Neural progenitor cell (in vitro differentiated cells): Measurements from ENCODE around the gene CCDC68. TPM values are rescaled to one million over a fixed set of nuclear protein-coding genes. Genes with fewer than 3 reads are reported as not detected.

ENCODE experiments used
- DNase-seq: peaks from one replicate; pipeline ENCODE4 v3.0.0-alpha.2; 2016; ENCODE audit warnings: low spot score
- H2AFZ ChIP-seq: fragments of 200-600 bp; sonication (generic); replicated peaks from 2 replicates; pipeline ENCODE4 v1.6.1; 2016; ENCODE audit warnings: antibody characterized with exemption
- H3F3A ChIP-seq: fragments of 200-600 bp; sonication (generic); 2 replicates; pipeline ENCODE4 v1.6.1; 2016; ENCODE audit warnings: antibody characterized with exemption, low read depth
- H3K27ac ChIP-seq: fragments of 200-600 bp; sonication (generic); 2 replicates; pipeline ENCODE4 v1.5.1; 2016; ENCODE audit warnings: mild to moderate bottlenecking
- H3K27me3 ChIP-seq: fragments of 200-600 bp; sonication (generic); 2 replicates; pipeline ENCODE4 v1.6.1; 2016; ENCODE audit warnings: mild to moderate bottlenecking, moderate library complexity
- H3K36me3 ChIP-seq: fragments of 200-600 bp; sonication (generic); 2 replicates; pipeline ENCODE4 v1.5.1; 2016
- H3K4me1 ChIP-seq: fragments of 200-600 bp; sonication (generic); 2 replicates; pipeline ENCODE4 v1.6.1; 2016; ENCODE audit warnings: mixed run types
- H3K4me2 ChIP-seq: fragments of 200-600 bp; sonication (generic); 2 replicates; pipeline ENCODE4 v1.6.1; 2016
- H3K4me3 ChIP-seq: fragments of 200-600 bp; sonication (generic); 2 replicates; pipeline ENCODE4 v1.5.1; 2016
- H3K79me2 ChIP-seq: fragments of 200-600 bp; sonication (generic); 2 replicates; pipeline ENCODE4 v1.6.1; 2016; ENCODE audit warnings: low read depth
- H3K9ac ChIP-seq: fragments of 200-600 bp; sonication (generic); 2 replicates; pipeline ENCODE4 v1.6.1; 2016
- H3K9me3 ChIP-seq: fragments of 200-600 bp; sonication (generic); 2 replicates; pipeline ENCODE4 v1.5.1; 2016; ENCODE audit warnings: low read depth
- H4K20me1 ChIP-seq: fragments of 200-600 bp; sonication (generic); 2 replicates; pipeline ENCODE4 v1.6.1; 2016; ENCODE audit warnings: low read depth
- H3K27ac Mint-ChIP-seq: 3 replicates; pipeline ENCODE4 v1.8.0; 2021; ENCODE audit warnings: mixed read lengths
- H3K27me3 Mint-ChIP-seq: 2 replicates; pipeline ENCODE4 v1.8.0; 2022; ENCODE audit warnings: low read depth, mild to moderate bottlenecking, inconsistent platforms, moderate library complexity, mixed read lengths; ENCODE audit not compliant: insufficient read depth
- H3K36me3 Mint-ChIP-seq: 3 replicates; pipeline ENCODE4 v1.8.0; 2021; ENCODE audit warnings: mixed read lengths
- H3K4me1 Mint-ChIP-seq: 3 replicates; pipeline ENCODE4 v1.8.0; 2021; ENCODE audit warnings: mixed read lengths
- H3K4me3 Mint-ChIP-seq: 3 replicates; pipeline ENCODE4 v1.8.0; 2021; ENCODE audit warnings: mild to moderate bottlenecking, moderate library complexity, mixed read lengths
- H3K9me3 Mint-ChIP-seq: 3 replicates; pipeline ENCODE4 v1.8.0; 2020; ENCODE audit warnings: mixed read lengths
- CTCF ChIP-seq: fragments of 200-600 bp; sonication (generic); IDR thresholded peaks from 2 replicates; pipeline ENCODE4 v1.5.1; 2017; ENCODE audit warnings: antibody characterized with exemption, mild to moderate bottlenecking
- EZH2 ChIP-seq: fragments of 200-600 bp; sonication (generic); IDR thresholded peaks from 2 replicates; pipeline ENCODE4 v1.6.1; 2017; ENCODE audit warnings: antibody characterized with exemption, mild to moderate bottlenecking, moderate library complexity
- EZH2phosphoT487 ChIP-seq: fragments of 200-600 bp; sonication (generic); IDR thresholded peaks from 2 replicates; pipeline ENCODE4 v1.6.1; 2017; ENCODE audit warnings: antibody characterized with exemption
- total RNA-seq: library from RNA; depleted of rRNA; stranded (reverse); fragments of >200 nt; gene quantifications from 2 replicates; pipeline ENCODE4 v1.2.3, GENCODE V29; 2015; ENCODE audit warnings: low replicate concordance

Gene CCDC68
- total RNA-seq, 1 donor from 2014 or later = not detected

GRCh38 chr18:54961868-54962267 is 2.6 kb upstream of the CCDC68 start:
- Mint-ChIP-seq H3K9me3 (no peaks in the 10 kb centered on the region), H3K4me3 (no peak overlapping the region), H3K36me3 (no peaks in the 10 kb centered on the region), H3K4me1 (no peaks in the 10 kb centered on the region), H3K27ac (no peak overlapping the region), H3K27me3 (no peaks in the 10 kb centered on the region)
- TF ChIP-seq EZH2 (no peak), CTCF (no peak), EZH2phosphoT487 (no peak)
- Histone ChIP-seq H2AFZ (no peak overlapping the region), H3K36me3 (no peaks in the 10 kb centered on the region), H4K20me1 (no peaks in the 10 kb centered on the region), H3F3A (no peaks in the 10 kb centered on the region), H3K9me3 (no peaks in the 10 kb centered on the region), H3K27ac (no peak overlapping the region), H3K4me3 (no peak overlapping the region), H3K4me1 (no peaks in the 10 kb centered on the region), H3K79me2 (no peaks in the 10 kb centered on the region), H3K4me2 (no peak overlapping the region), H3K27me3 (peaks cover 27% of the 10 kb centered on the region), H3K9ac (no peak overlapping the region)
- DNase-seq = no peak

GRCh38 chr18:54961016-54961423 is 1.8 kb upstream of the CCDC68 start:
- H3K4me1 Mint-ChIP-seq = no peaks in the 10 kb centered on the region
- no peaks in the 10 kb centered on the region for H3K36me3 ChIP-seq
- no peaks in the 10 kb centered on the region for H3K79me2 ChIP-seq
- no peak overlapping the region for H3K27ac ChIP-seq
- no peaks in the 10 kb centered on the region for H3F3A ChIP-seq
- no peaks in the 10 kb centered on the region for H3K27me3 Mint-ChIP-seq
- no peaks in the 10 kb centered on the region for H3K4me1 ChIP-seq
- TF ChIP-seq CTCF (no peak), EZH2phosphoT487 (no peak), EZH2 (no peak)
- H3K9me3 Mint-ChIP-seq = no peaks in the 10 kb centered on the region
- no peaks in the 10 kb centered on the region for H3K36me3 Mint-ChIP-seq
- DNase-seq = no peak
- H3K9ac ChIP-seq = no peak overlapping the region
- no peak overlapping the region for H3K4me2 ChIP-seq
- H3K4me3 Mint-ChIP-seq = no peak overlapping the region
- H2AFZ ChIP-seq = no peak overlapping the region
- H3K27ac Mint-ChIP-seq = no peak overlapping the region
- H3K4me3 ChIP-seq = no peak overlapping the region
- H3K9me3 ChIP-seq = no peaks in the 10 kb centered on the region
- peaks cover 27% of the 10 kb centered on the region for H3K27me3 ChIP-seq
- no peaks in the 10 kb centered on the region for H4K20me1 ChIP-seq

DNA sequence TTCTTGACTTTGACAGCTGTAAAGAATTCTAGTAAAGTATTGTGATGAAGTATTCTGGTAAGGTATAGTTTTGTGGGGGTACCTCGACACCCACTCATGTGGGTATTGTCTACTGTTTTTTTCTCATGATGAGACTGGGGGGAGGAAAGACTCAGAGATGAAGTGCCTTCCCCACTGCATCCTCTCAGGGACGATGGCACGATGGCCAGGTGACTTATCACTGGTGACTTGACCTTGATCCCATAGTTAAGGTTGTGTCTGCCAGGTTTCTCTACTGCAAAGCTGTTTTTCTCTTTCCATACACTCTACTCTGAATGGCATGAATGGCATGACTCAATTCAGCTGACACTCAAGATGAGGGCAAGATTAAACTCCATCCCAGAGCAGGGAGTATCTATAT is 936 bp upstream of the CCDC68 start:
- H3K27ac ChIP-seq = no peak overlapping the region
- H3K4me3 ChIP-seq = no peak overlapping the region
- H3K4me1 ChIP-seq = no peaks in the 10 kb centered on the region
- no peak overlapping the region for H3K4me2 ChIP-seq
- no peaks in the 10 kb centered on the region for H3K79me2 ChIP-seq
- DNase-seq = no peak
- no peaks in the 10 kb centered on the region for H3K36me3 ChIP-seq
- Mint-ChIP-seq H3K27me3 (no peaks in the 10 kb centered on the region), H3K27ac (no peak overlapping the region), H3K4me3 (no peak overlapping the region), H3K9me3 (no peaks in the 10 kb centered on the region), H3K36me3 (no peaks in the 10 kb centered on the region), H3K4me1 (no peaks in the 10 kb centered on the region)
- no peaks in the 10 kb centered on the region for H3F3A ChIP-seq
- peaks cover 27% of the 10 kb centered on the region for H3K27me3 ChIP-seq
- no peak overlapping the region for H3K9ac ChIP-seq
- H3K9me3 ChIP-seq = no peaks in the 10 kb centered on the region
- TF ChIP-seq CTCF (no peak), EZH2phosphoT487 (no peak), EZH2 (no peak)
- H2AFZ ChIP-seq = no peak overlapping the region
- no peaks in the 10 kb centered on the region for H4K20me1 ChIP-seq

- Mint-ChIP-seq H3K27ac (no peak overlapping the region), H3K27me3 (no peaks in the 10 kb centered on the region), H3K9me3 (no peaks in the 10 kb centered on the region), H3K4me1 (no peaks in the 10 kb centered on the region), H3K36me3 (no peaks in the 10 kb centered on the region), H3K4me3 (no peak overlapping the region)
- TF ChIP-seq CTCF = no peak
- no peak for TF ChIP-seq EZH2
- no peak for TF ChIP-seq EZH2phosphoT487
- no peak overlapping the region for H3K27ac ChIP-seq
- H3K9me3 ChIP-seq = no peaks in the 10 kb centered on the region
- peaks cover 27% of the 10 kb centered on the region for H3K27me3 ChIP-seq
- H3K4me2 ChIP-seq = no peak overlapping the region
- no peaks in the 10 kb centered on the region for H4K20me1 ChIP-seq
- no peak overlapping the region for H2AFZ ChIP-seq
- H3K79me2 ChIP-seq = no peaks in the 10 kb centered on the region
- H3K9ac ChIP-seq = no peak overlapping the region
- no peak overlapping the region for H3K4me3 ChIP-seq
- H3F3A ChIP-seq = no peaks in the 10 kb centered on the region
- no peak for DNase-seq
- no peaks in the 10 kb centered on the region for H3K4me1 ChIP-seq
- no peaks in the 10 kb centered on the region for H3K36me3 ChIP-seq
These were observed 1.3 kb downstream of the CCDC68 start for GRCh38 chr18:54957996-54958395.
